HCT116 (cell line): ENCODE data around the gene RMRP.

Experiments
- CEBPB ChIP-seq: IDR thresholded peaks from 2 replicates; pipeline ENCODE4 v1.6.1; 2012; ENCODE audit warnings: low read depth
- EZH2phosphoT487 ChIP-seq: fragments of 200-600 bp; IDR thresholded peaks from 2 replicates; pipeline ENCODE4 v1.6.1; 2018; ENCODE audit warnings: antibody characterized with exemption, borderline replicate concordance
- TF ChIP-seq, protein P1 (sequence below), 3 experiments: fragments of 200-600 bp in 1 of 3; sonication (generic) in 1 of 3; IDR thresholded peaks in 2 of 3; conservative IDR thresholded peaks in 1 of 3; 2 replicates each; pipeline ENCODE4 v1.5.1; 2012 to 2017; ENCODE audit warnings: low read depth in 2 of 3, low read length in 2 of 3, antibody characterized with exemption in 1 of 3, borderline replicate concordance in 1 of 3, control low read depth in 1 of 3, mild to moderate bottlenecking in 1 of 3, mixed read lengths in 1 of 3, mixed run types in 1 of 3, moderate library complexity in 1 of 3; ENCODE audit not compliant: insufficient read depth in 1 of 3

DNA sequence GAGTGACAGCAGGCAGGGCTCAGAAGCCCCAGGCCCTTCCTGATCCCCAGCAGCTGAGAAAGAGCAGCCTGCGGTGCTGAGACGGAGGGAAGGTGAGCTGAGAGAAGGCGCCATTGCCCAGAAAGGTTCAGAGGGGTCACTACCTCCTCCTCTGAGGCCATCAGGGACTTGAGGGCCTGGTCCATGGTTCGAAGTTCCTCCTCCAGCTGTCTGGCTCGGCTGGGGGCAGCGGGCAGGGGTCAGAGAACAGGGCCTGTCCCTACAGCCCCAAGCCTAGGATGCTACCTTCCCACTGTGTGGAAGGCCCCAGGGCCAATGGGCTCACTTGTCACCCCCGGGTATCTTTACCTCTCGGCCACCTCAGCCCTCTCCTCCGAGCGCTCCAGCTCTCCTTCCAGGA is 27.1 kb upstream of the RMRP start:
- TF ChIP-seq CEBPB (no peak), EZH2phosphoT487 (no peak)
- TF ChIP-seq, protein P1, sequence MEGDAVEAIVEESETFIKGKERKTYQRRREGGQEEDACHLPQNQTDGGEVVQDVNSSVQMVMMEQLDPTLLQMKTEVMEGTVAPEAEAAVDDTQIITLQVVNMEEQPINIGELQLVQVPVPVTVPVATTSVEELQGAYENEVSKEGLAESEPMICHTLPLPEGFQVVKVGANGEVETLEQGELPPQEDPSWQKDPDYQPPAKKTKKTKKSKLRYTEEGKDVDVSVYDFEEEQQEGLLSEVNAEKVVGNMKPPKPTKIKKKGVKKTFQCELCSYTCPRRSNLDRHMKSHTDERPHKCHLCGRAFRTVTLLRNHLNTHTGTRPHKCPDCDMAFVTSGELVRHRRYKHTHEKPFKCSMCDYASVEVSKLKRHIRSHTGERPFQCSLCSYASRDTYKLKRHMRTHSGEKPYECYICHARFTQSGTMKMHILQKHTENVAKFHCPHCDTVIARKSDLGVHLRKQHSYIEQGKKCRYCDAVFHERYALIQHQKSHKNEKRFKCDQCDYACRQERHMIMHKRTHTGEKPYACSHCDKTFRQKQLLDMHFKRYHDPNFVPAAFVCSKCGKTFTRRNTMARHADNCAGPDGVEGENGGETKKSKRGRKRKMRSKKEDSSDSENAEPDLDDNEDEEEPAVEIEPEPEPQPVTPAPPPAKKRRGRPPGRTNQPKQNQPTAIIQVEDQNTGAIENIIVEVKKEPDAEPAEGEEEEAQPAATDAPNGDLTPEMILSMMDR (IDR thresholded peaks at IDR 0.05 in 2 of 3, conservative IDR thresholded peaks at IDR 0.05 in 1 of 3; ENCODE audit: borderline replicate concordance in 1 of 3, insufficient read depth in 1 of 3, low read depth in 2 of 3, low read length in 2 of 3) = no peak
